HG03060 (cell line): Measurements from ENCODE around the gene TRIM47.
"Not testable (repeated sequence)": the region's sequence is repeated elsewhere in the genome, so short reads cannot be mapped to it uniquely, and the experiment has no call there.

Experiments used
- ATAC-seq: cut with Tn5 transposase; IDR thresholded peaks from one replicate; pipeline ENCODE4 v1.9.1; 2021; ENCODE audit warnings: low read depth, moderate number of reproducible peaks; ENCODE audit not compliant: unreplicated experiment

Gene TRIM47

DNA sequence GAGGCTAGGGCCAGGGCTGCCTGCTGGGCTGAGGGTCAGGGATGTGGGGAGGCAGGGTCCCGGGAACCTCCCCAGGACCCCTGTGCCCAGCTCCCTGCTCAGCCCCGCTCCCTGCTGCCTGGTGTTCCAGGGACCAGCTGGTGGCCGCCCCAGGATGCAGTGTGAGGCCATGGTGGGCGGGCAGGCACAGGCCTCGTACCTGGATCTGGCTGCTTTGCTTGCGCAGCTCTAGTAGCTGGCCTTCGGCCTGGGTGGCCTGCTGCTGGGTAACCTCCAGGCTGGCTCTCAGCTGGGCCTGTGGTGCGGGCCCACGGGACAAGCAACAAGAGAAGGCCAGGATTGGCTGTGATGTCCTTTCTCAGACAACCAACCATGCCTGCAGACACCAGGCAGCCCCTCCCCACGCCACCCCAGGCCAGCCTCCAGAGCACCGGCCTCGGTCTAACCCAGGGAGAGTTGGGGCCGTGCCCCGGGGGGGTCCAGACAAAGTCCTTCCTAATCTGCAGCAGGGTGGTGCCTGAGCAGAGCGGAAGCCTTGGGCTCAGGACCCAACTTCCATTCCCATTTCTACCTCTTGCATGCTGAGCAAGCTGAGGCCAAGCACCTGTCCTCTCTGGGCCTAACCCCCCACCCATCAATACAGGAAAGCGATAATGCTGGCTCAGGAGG lies 14.3 kb upstream of the TRIM47 start:
- no peak for ATAC-seq

GRCh38 chr17:75891605-75892555 lies 13.5 kb upstream of the TRIM47 start:
- ATAC-seq, result no peak

GRCh38 chr17:75891022-75891604 lies 12.7 kb upstream of the TRIM47 start:
- ATAC-seq, result no peak

DNA sequence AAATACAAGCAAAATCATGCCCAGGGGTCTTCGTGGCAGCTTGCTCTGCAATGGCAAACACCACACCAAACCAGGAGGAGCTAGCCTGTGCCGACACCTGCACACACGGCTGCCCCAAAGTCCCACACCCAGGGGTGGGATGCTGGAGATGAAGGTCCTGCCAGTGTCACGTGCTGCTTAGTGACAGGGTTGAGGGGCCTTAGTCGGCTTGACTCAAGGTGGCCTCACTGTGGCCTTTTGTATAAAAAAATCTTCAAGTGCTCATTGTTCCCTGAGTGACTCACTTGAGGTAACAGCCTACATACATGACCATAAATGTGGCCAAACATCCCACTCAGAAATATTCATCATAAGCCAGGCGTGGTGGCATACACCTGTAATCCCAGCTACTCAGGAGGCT lies 11.1 kb upstream of the TRIM47 start:
- no peak for ATAC-seq

GRCh38 chr17:75888484-75888883 lies 10.1 kb upstream of the TRIM47 start:
- ATAC-seq, result no peak

DNA sequence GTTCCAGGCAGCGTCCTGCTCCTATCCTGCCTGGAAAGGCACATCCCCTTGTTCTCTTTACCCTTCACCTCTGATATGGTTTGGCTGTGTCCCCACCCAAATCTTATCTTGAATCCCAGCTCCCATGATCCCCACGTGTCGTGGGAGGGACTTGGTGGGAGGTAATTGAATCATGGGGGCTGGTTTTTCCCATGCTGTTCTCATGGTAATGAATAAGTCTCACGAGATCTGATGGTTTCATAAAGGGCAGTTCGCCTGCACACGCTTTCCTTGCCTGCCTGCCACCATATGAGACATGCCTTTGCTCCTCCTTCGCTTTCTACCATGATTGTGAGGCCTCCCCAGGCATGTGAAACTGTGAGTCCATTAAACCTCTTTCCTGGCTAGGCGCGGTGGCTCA lies 7.5 kb upstream of the TRIM47 start:
- not testable (repeated sequence) for ATAC-seq

DNA sequence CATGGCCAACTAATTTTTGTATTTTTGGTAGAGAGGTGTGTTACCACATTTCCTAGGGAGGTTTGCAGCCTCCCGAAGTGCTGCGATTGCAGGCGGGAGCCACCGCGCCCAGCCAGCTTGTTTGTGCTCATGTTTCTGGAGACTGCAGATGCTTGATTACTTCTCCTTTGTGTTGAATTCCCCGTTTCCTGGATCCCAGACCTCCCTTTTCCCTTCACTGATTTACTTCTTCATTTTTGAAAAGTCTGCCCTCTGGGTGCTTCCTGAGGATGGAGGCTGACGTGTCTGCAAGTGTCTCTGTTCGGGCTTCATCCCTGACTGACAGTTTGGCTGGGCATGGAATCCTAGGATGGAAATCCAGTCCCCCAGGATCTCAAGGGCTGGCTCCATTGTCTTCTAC lies 7.0 kb upstream of the TRIM47 start:
- no peak for ATAC-seq

GRCh38 chr17:75881678-75882454 lies 3.5 kb upstream of the TRIM47 start:
- no peak for ATAC-seq

- no peak for ATAC-seq
Measured at GRCh38 chr17:75880266-75880665, 1.9 kb upstream of the TRIM47 start.

DNA sequence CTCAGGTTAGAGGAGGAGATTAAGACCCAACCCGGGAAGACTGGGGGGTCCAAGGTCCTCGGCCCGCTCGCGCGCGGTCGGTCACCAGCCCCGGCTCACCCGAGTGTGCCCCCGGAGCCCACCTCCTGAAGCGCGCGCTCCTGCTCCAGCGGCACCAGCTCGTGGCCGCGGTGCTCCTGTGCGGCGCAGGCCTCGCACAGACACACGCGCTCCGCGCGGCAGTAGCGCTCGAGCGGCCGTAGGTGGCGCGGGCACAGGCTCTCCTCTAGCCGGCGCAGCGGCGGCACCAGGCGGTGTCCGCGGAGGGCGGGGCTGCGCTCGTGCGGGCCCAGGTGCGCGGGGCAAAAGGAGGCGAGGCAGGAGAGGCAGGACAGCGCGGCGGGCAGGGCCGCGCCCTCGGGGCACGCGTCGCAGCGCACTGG lies 618 bp downstream of the TRIM47 start:
- no peak for ATAC-seq

DNA sequence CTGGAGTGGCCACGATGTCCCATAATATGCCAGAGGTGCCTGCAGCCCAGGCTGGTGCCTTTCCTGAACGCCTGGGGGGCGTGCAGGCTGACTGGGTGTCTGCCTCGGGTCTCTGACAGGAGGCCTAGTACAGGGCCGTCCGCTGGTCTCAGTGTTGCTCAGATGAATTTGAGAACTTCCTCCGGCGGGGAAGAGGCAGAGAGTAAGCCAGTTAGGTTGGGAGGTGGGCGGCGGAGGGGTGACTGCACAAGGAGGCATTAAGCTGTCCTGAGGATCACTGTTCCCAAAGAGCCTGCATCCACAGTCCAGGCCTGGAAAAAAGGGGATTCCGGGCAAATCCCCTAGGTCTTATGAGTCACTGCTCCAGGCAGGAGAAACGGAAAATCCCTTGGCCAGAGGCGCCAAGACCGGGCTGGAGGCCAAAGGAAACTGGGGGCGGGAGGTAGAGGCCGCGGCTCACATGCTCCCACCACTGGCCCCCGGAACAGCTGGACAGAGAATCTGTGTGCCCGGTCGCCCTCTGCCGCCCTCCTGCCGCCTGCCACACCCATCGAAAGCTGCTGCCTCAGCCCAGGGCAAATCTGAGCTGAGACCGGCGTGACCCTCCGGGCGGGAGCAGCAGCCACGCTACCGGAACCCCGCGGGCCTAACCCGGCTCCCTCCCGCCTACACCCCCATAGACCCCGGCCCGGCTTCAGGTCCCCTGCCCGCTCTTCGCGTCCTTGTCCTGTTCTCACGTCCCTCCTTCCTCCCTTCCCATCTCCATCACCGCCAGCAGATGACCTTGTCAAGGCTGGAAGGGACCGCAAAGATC lies 1.2 kb downstream of the TRIM47 start:
- ATAC-seq, result no peak

DNA sequence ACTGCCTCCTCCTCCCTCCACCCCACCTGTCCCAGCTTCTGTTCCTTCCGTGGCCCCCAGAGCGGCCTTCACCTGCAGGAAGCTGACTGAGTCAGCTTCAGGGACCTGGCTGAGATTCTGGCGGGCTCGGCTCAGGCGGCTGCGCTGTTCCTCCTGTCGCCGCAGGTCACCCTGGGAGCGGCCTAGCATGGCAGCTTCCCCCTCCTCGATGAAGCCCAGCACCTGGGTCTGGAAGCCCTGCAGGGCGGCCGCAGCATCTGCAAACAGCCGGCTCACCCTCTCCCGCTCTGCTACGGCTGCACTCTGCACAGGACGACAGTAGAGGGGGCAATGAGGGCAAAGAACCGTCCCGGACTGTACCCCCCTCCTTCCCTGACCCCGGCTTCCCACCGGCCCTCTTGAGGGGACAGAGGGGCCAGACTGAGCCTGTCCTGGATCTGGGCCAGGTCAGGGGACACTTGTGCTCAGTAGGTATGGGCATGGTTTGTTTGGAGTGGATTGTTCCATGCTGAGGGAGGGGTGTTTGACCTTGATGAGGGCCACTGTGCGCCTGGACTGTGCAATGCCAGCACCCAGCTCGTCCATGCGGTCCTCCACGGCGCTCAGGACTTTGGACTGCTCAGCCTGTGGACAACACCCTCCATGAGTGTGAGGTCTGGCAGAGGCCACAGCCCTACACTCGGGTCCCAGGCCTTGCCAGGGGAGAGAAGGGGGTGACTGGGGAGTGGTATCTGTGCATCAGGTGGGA lies 2.0 kb downstream of the TRIM47 start:
- no peak for ATAC-seq

DNA sequence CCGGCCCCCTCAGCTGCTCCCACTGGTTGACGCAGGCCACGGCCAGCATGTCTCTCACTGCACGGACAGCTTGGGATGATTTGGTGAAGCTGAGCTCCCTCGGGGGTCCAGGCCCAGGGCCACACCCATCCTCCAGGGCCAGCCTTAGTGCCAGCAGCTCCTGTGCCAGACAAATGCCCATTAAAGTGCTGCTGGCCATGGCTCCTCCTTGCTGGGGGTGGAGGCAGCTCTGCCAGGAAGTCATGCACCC lies 2.5 kb downstream of the TRIM47 start:
- no peak for ATAC-seq

GRCh38 chr17:75875182-75875939 lies 3.0 kb downstream of the TRIM47 start:
- ATAC-seq, result no peak

DNA sequence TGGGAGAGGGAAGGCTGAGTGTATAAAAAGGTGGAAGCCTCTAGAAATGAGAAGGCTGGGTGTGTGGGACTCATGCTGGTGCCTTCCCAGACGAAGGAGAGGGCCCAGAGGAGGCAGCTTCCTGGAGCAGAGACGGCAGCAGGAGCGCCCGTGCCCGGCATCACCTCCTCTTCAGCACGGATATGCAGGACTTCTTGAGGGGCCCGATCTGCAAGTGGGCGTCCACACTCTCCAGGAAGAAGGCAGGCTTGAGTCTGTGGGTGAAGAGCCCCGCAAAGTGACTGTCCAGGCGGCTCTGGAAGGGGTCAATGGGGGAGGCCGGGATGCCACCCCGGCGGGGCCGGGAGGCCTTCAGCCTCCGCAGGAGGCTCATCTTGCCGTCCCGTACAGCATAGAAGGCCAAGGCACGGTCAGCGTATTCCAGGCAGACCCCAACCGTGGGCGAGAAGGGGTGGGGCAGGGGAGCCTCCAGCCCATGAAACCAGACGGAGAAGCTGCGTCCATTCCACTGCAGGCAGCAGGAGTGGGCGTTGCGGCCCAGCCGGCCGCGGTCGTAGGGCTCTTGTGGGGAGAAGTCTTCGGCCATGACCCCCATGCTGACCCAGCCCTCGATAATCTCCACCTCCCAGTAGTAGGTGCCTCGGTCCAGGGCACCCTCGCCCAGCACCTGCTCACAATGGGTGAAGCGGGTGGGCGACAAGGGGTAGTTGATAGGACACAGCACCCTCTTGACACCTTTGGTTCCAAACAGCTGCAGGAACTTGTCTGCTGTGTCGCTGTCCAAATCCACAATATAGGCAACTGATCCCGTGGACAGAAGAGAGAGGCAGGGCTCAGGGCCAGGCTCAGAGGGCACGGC lies 3.8 kb downstream of the TRIM47 start:
- ATAC-seq, result no peak

GRCh38 chr17:75873587-75874322 lies 4.6 kb downstream of the TRIM47 start:
- ATAC-seq, result no peak
